ENCODE measurements around the gene SREBF1.

The SREBF1 gene

GRCh38 chr17:17792037-17792550, 44.7 kb downstream of the SREBF1 start:
- DNase-seq: no peak

GRCh38 chr17:17790637-17791464, 45.9 kb downstream of the SREBF1 start:
- no peak for DNase-seq

- no peak for DNase-seq
Observed at GRCh38 chr17:17789828-17790636, 46.8 kb downstream of the SREBF1 start.

GRCh38 chr17:17789410-17789809, 47.4 kb downstream of the SREBF1 start:
- DNase-seq: no peak

GRCh38 chr17:17788967-17789366, 47.8 kb downstream of the SREBF1 start:
- no peak for DNase-seq

GRCh38 chr17:17787568-17787967, 49.2 kb downstream of the SREBF1 start:
- no peak for DNase-seq

- no peak for DNase-seq
Observed at GRCh38 chr17:17786998-17787397, 49.8 kb downstream of the SREBF1 start.

- DNase-seq: no peak
Observed at GRCh38 chr17:17785407-17785806, 51.4 kb downstream of the SREBF1 start.

GRCh38 chr17:17784657-17785267, 52.0 kb downstream of the SREBF1 start:
- no peak for DNase-seq

GRCh38 chr17:17783825-17784656, 52.7 kb downstream of the SREBF1 start:
- DNase-seq: no peak

- DNase-seq: peak; percentile 32
Observed at GRCh38 chr17:17783116-17783824, 53.5 kb downstream of the SREBF1 start.

GRCh38 chr17:17782523-17783115, 54.2 kb downstream of the SREBF1 start:
- no peak for DNase-seq

- DNase-seq: no peak
Observed at GRCh38 chr17:17781591-17782496, 54.9 kb downstream of the SREBF1 start.

GRCh38 chr17:17780922-17781590, 55.7 kb downstream of the SREBF1 start:
- DNase-seq: no peak

- DNase-seq: no peak
Observed at GRCh38 chr17:17779015-17779611, 57.7 kb downstream of the SREBF1 start.

- no peak for DNase-seq
Observed at GRCh38 chr17:17778308-17779014, 58.3 kb downstream of the SREBF1 start.

- DNase-seq: no peak
Observed at GRCh38 chr17:17776889-17777288, 59.9 kb downstream of the SREBF1 start.

Measured in activated CD4-positive, alpha-beta T cell treated with anti-CD3 and anti-CD28 coated beads for 1 hour (primary cell).